ENCODE data around the gene ELN. TPM values are rescaled to one million over a fixed set of nuclear protein-coding genes. Genes with fewer than 3 reads are reported as not detected.

The ELN gene
- total and polyA plus RNA-seq, 2 donors (not counting 1 experiment from before 2014, with no cell fraction given) = 2.1 to 11.0 TPM

DNA sequence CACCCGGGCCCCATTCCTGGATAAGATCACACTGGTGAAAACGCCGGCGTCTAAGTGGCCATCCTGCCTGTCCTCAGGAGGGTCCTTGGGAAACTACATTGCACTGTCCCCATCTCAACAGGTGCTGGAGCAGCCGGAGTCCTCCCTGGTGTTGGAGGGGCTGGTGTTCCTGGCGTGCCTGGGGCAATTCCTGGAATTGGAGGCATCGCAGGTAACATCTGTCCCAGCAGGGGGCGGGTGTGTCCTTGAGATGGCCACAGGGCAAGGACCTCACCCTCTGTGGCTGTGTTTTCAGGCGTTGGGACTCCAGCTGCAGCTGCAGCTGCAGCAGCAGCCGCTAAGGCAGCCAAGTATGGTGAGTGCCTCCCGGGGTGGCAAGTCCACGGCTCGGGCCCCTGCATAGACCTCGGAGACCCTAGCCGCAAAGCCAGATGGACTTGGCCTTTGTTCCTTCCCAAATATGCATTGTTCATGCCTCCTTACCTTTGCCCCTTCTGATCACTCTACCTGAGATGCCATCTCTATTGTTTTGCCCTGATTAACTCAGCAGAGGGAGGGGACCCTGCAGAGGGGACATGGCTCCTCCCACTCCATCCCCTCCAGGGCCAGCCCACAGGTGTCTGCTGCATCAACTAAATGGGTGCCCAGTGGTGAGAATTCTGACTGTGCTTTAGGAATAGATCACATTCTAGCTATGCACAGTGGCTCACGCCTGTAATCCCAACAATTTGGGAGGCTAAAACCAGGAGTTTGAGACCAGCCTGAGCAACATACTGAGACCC, 23.8 kb downstream of the ELN start:
- TF ChIP-seq, protein P1, sequence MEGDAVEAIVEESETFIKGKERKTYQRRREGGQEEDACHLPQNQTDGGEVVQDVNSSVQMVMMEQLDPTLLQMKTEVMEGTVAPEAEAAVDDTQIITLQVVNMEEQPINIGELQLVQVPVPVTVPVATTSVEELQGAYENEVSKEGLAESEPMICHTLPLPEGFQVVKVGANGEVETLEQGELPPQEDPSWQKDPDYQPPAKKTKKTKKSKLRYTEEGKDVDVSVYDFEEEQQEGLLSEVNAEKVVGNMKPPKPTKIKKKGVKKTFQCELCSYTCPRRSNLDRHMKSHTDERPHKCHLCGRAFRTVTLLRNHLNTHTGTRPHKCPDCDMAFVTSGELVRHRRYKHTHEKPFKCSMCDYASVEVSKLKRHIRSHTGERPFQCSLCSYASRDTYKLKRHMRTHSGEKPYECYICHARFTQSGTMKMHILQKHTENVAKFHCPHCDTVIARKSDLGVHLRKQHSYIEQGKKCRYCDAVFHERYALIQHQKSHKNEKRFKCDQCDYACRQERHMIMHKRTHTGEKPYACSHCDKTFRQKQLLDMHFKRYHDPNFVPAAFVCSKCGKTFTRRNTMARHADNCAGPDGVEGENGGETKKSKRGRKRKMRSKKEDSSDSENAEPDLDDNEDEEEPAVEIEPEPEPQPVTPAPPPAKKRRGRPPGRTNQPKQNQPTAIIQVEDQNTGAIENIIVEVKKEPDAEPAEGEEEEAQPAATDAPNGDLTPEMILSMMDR (conservative IDR thresholded peaks at IDR 0.05 in 1 of 2, IDR thresholded peaks at IDR 0.05 in 1 of 2; ENCODE audit: low read depth in 1 of 2, low read length in 2 of 2) = peak; percentile 27 to 41
- no peak for TF ChIP-seq EZH2 (IDR thresholded peaks at IDR 0.05; ENCODE audit: low read length, missing control alignments)
- Histone ChIP-seq H3K9ac (ENCODE audit: insufficient read depth, low read length) (no peak overlapping the region), H3K4me1 (ENCODE audit: control insufficient read depth, extremely low read depth, insufficient read depth, low read length) (no peaks in the 10 kb centered on the region), H3K79me2 (ENCODE audit: control insufficient read depth, insufficient read depth, low read length) (no peaks in the 10 kb centered on the region), H3K4me2 (ENCODE audit: extremely low read depth, insufficient read depth, low read length) (no peak overlapping the region), H3K27me3 (ENCODE audit: control insufficient read depth, insufficient read depth, low read length) (peaks cover 3% of the 10 kb centered on the region), H2AFZ (ENCODE audit: low read length) (no peak overlapping the region), H3K36me3 (ENCODE audit: control insufficient read depth, insufficient read depth, low read length) (no peaks in the 10 kb centered on the region), H3K27ac (ENCODE audit: insufficient read depth, low read length) (no peak overlapping the region), H3K4me3 (replicated peaks in 1 of 4; ENCODE audit: control extremely low read depth in 1 of 4, insufficient read depth in 1 of 4, low read depth in 3 of 4, low read length in 4 of 4) (no peak overlapping the region), H3K9me3 (ENCODE audit: control insufficient read depth, insufficient read depth, low read depth, low read length) (no peaks in the 10 kb centered on the region), H4K20me1 (ENCODE audit: control insufficient read depth, extremely low read depth, insufficient read depth, low read length) (peaks cover 2% of the 10 kb centered on the region)
- DNase-seq (ENCODE audit: low read depth in 2 of 2) = peak in 1 of 2 donors; percentile 31

- TF ChIP-seq, protein P1 (conservative IDR thresholded peaks at IDR 0.05 in 1 of 2, IDR thresholded peaks at IDR 0.05 in 1 of 2; ENCODE audit: low read depth in 1 of 2, low read length in 2 of 2) = no peak
- no peak for TF ChIP-seq EZH2 (IDR thresholded peaks at IDR 0.05; ENCODE audit: low read length, missing control alignments)
- H3K27ac ChIP-seq (ENCODE audit: insufficient read depth, low read length) = no peak overlapping the region
- H3K36me3 ChIP-seq (ENCODE audit: control insufficient read depth, insufficient read depth, low read length) = no peaks in the 10 kb centered on the region
- H3K4me2 ChIP-seq (ENCODE audit: extremely low read depth, insufficient read depth, low read length) = no peak overlapping the region
- H4K20me1 ChIP-seq (ENCODE audit: control insufficient read depth, extremely low read depth, insufficient read depth, low read length) = peaks cover 2% of the 10 kb centered on the region
- no peaks in the 10 kb centered on the region for H3K4me1 ChIP-seq (ENCODE audit: control insufficient read depth, extremely low read depth, insufficient read depth, low read length)
- H2AFZ ChIP-seq (ENCODE audit: low read length) = no peak overlapping the region
- DNase-seq (ENCODE audit: low read depth in 2 of 2) = no peak
- H3K4me3 ChIP-seq (replicated peaks in 1 of 4; ENCODE audit: control extremely low read depth in 1 of 4, insufficient read depth in 1 of 4, low read depth in 3 of 4, low read length in 4 of 4) = no peak overlapping the region
- no peaks in the 10 kb centered on the region for H3K79me2 ChIP-seq (ENCODE audit: control insufficient read depth, insufficient read depth, low read length)
- no peak overlapping the region for H3K9ac ChIP-seq (ENCODE audit: insufficient read depth, low read length)
- peaks cover 3% of the 10 kb centered on the region for H3K27me3 ChIP-seq (ENCODE audit: control insufficient read depth, insufficient read depth, low read length)
- H3K9me3 ChIP-seq (ENCODE audit: control insufficient read depth, insufficient read depth, low read depth, low read length) = no peaks in the 10 kb centered on the region
Measured at GRCh38 chr7:74052628-74053027, 24.7 kb downstream of the ELN start.

DNA sequence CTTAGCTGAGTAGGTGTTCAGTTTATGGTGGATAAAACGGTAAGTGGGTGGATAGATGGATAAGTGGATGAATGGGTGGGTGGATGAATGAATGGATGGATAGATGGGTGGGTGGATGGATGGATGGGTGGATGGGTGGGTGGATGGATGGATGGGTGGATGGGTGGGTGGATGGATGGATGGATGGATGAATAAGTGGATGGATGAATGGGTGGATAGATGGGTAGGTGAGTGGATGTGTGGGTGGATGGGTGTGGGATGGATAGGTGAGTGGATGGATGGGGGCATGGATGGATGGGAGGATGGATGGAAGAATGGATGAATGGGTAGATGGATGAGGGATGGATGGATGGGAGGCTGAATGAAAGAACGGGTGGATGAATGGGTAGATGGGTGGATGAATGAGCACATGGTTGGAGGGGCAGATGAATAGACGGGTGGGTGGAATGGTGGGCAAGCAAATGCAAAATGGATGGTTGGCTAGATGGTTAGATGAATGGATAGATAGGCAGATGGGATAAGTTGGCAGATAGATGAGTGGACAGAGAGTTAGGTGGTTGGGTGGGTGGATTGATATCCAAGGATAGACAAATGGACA, 25.7 kb downstream of the ELN start:
- H3K27ac ChIP-seq (ENCODE audit: insufficient read depth, low read length) = no peak overlapping the region
- H3K4me3 ChIP-seq (replicated peaks in 1 of 4; ENCODE audit: control extremely low read depth in 1 of 4, insufficient read depth in 1 of 4, low read depth in 3 of 4, low read length in 4 of 4) = no peak overlapping the region
- peaks cover 3% of the 10 kb centered on the region for H3K27me3 ChIP-seq (ENCODE audit: control insufficient read depth, insufficient read depth, low read length)
- peaks cover 2% of the 10 kb centered on the region for H4K20me1 ChIP-seq (ENCODE audit: control insufficient read depth, extremely low read depth, insufficient read depth, low read length)
- TF ChIP-seq, protein P1 (conservative IDR thresholded peaks at IDR 0.05 in 1 of 2, IDR thresholded peaks at IDR 0.05 in 1 of 2; ENCODE audit: low read depth in 1 of 2, low read length in 2 of 2) = no peak
- no peak for TF ChIP-seq EZH2 (IDR thresholded peaks at IDR 0.05; ENCODE audit: low read length, missing control alignments)
- H3K4me2 ChIP-seq (ENCODE audit: extremely low read depth, insufficient read depth, low read length) = no peak overlapping the region
- H3K9me3 ChIP-seq (ENCODE audit: control insufficient read depth, insufficient read depth, low read depth, low read length) = no peaks in the 10 kb centered on the region
- H2AFZ ChIP-seq (ENCODE audit: low read length) = no peak overlapping the region
- H3K9ac ChIP-seq (ENCODE audit: insufficient read depth, low read length) = no peak overlapping the region
- no peaks in the 10 kb centered on the region for H3K36me3 ChIP-seq (ENCODE audit: control insufficient read depth, insufficient read depth, low read length)
- no peak for DNase-seq (ENCODE audit: low read depth in 2 of 2)
- no peaks in the 10 kb centered on the region for H3K79me2 ChIP-seq (ENCODE audit: control insufficient read depth, insufficient read depth, low read length)
- H3K4me1 ChIP-seq (ENCODE audit: control insufficient read depth, extremely low read depth, insufficient read depth, low read length) = no peaks in the 10 kb centered on the region

All from fibroblast of lung (primary cell).